Lower lobe of right lung (tissue), 2 donors: ENCODE data around the gene BCO2. TPM values are rescaled to one million over a fixed set of nuclear protein-coding genes. Genes with fewer than 3 reads are reported as not detected.
"Not testable (repeated sequence)": the region's sequence is repeated elsewhere in the genome, so short reads cannot be mapped to it uniquely, and the experiment has no call there.

Experiments used
- ATAC-seq, 2 donors: fragments of 200-7000 bp; cut with Tn5 transposase; one replicate each; pipeline ENCODE4 v1.9.1; 2020 to 2022; ENCODE audit warnings: mild to moderate bottlenecking in 2 of 2, moderate library complexity in 2 of 2
- DNase-seq: peaks from one replicate; pipeline ENCODE4 v3.0.0-alpha.2; 2020
- H3K27ac ChIP-seq: fragments of 200-600 bp; one replicate; pipeline ENCODE4 v1.8.0; 2022
- H3K27me3 ChIP-seq: fragments of 200-600 bp; one replicate; pipeline ENCODE4 v1.8.0; 2022; ENCODE audit warnings: low read depth
- H3K36me3 ChIP-seq: fragments of 200-600 bp; one replicate; pipeline ENCODE4 v1.8.0; 2022; ENCODE audit warnings: mild to moderate bottlenecking
- H3K4me1 ChIP-seq: fragments of 200-600 bp; one replicate; pipeline ENCODE4 v1.8.0; 2022
- H3K4me3 ChIP-seq: fragments of 200-600 bp; one replicate; pipeline ENCODE4 v1.8.0; 2022; ENCODE audit warnings: mild to moderate bottlenecking
- H3K9me3 ChIP-seq: fragments of 200-600 bp; one replicate; pipeline ENCODE4 v1.8.0; 2022
- CTCF ChIP-seq: fragments of 200-600 bp; IDR thresholded peaks from one replicate; pipeline ENCODE4 v1.8.0; 2022; ENCODE audit warnings: antibody characterized with exemption, mild to moderate bottlenecking
- intact Hi-C: fragments of 100-400 bp; cut with DNase I; formaldehyde crosslinking; loops from one replicate; pipeline ENCODE4 v1.11.0; 2022
- total RNA-seq: library from RNA; stranded (reverse); fragmentation: NEBNext Ultra II Directional; extraction: Animal tissue kit (Norgen Biotek cat#: 25700); gene quantifications from one replicate; pipeline ENCODE4 v1.2.1, GENCODE V29; 2021
- donor health status: DM: no; HTN: yes; CAD: no; lungs with severe emphysema.

BCO2 gene
- total RNA-seq, 1 donor from 2014 or later: 8.9 TPM

DNA sequence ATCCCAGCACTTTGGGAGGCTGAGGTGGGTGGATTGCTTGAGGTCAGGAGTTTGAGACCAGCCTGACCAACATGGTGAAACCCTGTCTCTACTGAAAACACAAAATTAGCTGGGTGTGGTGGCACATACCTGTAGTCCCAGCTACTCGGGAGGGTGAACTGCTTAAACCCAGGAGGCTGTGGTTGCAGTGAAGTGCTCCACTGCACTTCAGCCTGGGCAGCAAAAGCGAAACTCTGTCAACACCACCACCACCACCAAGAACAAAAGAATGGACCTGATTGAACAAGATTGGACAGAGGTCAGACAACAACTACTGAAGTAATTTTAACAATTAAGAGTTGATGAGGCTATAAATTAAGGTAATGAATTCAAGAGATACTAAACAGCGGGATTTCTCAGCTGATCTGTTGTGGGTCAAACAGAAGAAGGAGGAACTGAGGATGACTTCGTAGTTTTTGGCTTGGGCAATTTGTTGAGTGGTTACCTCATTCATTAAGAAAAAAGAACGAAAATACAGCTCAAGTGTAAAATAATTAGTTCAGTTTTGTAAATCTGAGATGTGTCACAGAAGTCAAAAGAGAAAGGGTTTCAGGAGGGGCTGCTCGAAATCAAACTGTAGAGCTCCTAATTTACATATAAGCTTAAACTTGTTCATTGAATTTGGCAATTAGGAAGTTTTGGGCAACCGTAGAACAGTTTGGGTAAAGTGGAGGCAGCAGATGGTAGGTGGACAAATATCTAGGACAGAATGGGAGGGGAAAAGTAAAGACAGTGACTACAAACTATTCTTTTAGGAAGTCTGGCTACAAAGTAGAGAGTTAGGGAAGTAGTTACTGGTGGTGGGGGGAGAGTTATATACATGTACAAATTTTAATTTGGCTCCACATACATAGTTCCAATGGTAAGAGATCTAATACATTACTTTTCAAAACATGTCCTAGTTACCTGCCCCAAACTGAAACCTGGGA lies 15.9 kb upstream of the BCO2 start:
- intact Hi-C loops: no loop called here
- Histone ChIP-seq H3K27ac (peak overlapping the region; percentile 73), H3K9me3 (no peaks in the 10 kb centered on the region), H3K27me3 (no peaks in the 10 kb centered on the region), H3K4me1 (peaks cover 44% of the 10 kb centered on the region), H3K36me3 (peaks cover 7% of the 10 kb centered on the region), H3K4me3 (no peak overlapping the region)
- ATAC-seq (peak in 1 of 2 donors; percentile 22), DNase-seq (no peak)
- TF ChIP-seq CTCF: no peak

DNA sequence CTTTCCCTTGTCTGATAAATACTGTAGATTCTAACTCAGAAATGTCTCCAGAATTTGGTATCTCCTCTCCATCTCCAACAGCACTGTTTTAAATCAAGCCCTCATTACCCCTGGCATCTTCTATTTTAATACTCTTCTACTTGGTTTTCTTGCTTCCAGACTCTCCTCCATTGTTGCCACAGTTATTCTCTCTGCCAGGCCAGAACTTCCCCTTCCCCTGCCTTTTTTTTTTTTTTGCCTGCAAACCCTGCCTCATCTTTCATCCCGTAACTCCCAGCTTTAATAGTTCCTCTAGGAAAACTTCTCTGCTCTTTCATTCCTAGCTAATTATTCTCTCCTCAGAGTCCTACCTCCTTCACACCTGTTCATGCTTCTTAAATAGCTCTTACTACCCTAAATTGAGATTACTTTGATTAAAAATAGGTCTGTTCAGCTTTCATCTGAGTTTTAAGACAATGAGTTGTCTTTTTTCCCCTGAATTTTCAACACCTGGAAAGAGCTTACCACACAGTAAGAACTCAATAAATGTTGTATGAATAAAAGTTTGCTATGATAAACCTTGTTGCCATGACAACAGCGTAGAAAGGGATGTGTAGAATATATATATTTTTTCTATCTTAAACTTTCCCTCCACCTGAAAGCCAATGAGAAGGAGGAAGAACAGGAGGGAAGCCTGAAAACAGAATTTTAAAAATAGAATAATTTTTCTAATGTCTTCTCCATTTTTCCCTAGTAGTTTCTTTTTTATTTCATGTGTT lies 15.0 kb upstream of the BCO2 start:
- H3K27ac ChIP-seq: peak overlapping the region; percentile 73
- H3K4me3 ChIP-seq: no peak overlapping the region
- intact Hi-C loops: no loop called here

GRCh38 chr11:112161012-112161411 lies 14.3 kb upstream of the BCO2 start:
- Histone ChIP-seq H3K4me1 (peaks cover 44% of the 10 kb centered on the region), H3K36me3 (no peaks in the 10 kb centered on the region), H3K9me3 (no peaks in the 10 kb centered on the region), H3K27me3 (no peaks in the 10 kb centered on the region), H3K27ac (no peak overlapping the region), H3K4me3 (no peak overlapping the region)
- no peak for DNase-seq
- intact Hi-C loops: no loop called here
- ATAC-seq: peak in 1 of 2 donors; percentile 4
- no peak for TF ChIP-seq CTCF

More for the DNA sequence above, 15.0 kb upstream of the BCO2 start:
- TF ChIP-seq CTCF: no peak
- ATAC-seq: no peak
- Histone ChIP-seq H3K9me3 (no peaks in the 10 kb centered on the region), H3K36me3 (no peaks in the 10 kb centered on the region), H3K4me1 (peaks cover 44% of the 10 kb centered on the region), H3K27me3 (no peaks in the 10 kb centered on the region)
- no peak for DNase-seq

- DNase-seq, ATAC-seq, H3K4me3 ChIP-seq, H3K9me3 ChIP-seq, H3K27me3 ChIP-seq, intact Hi-C loops, H3K36me3 ChIP-seq: not testable (repeated sequence)
- Histone ChIP-seq H3K27ac (peak overlapping the region; percentile 77), H3K4me1 (peaks cover 39% of the 10 kb centered on the region)
Observed at GRCh38 chr11:112162200-112162599, 13.1 kb upstream of the BCO2 start.

DNA sequence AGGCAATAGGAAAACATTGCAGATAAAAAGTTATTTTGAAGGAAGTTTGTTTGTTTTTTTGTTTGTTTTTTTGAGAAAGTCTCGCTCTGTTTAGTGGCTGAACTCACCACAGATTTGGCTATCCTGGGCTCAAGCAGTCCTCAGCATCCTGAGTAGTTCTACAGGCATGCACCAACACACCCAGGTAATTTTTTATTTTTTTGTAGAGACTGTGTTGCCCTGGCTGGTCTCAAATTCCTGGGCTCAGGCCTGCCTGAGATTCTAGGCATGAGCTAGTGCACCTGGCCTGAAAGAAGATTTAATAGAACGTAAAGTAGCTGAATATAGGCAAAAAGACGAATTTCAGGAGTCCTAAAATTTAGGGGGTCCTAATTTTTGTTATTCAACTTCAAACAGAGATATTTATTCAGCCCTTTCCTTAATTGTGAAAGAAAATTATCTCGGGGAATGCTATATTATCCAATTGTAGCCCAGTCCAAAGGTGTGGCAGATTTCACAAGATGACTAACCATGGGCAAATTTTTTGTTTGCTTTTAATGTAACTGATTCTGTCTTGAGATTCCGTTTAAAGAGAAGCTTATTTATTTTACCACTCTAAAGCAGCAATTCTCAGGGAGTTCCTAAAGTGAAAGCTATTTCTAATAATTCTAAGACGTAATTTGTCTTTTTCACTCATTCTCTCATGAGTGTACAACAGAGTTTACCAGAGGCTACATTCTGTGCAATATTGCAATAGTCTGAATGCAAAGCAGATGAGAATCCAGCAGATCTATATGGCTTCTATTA lies 12.4 kb upstream of the BCO2 start:
- Histone ChIP-seq H3K27me3 (no peaks in the 10 kb centered on the region), H3K4me1 (peaks cover 34% of the 10 kb centered on the region), H3K27ac (peak overlapping the region; percentile 77), H3K36me3 (no peaks in the 10 kb centered on the region), H3K4me3 (peak overlapping the region; percentile 49), H3K9me3 (no peaks in the 10 kb centered on the region)
- DNase-seq (no peak), ATAC-seq (peak; percentile 40 to 68)
- intact Hi-C loops: no loop called here
- TF ChIP-seq CTCF: no peak
